Trophoblast cell (in vitro differentiated cells and primary cell): ENCODE measurements around the gene FOXP4.
A peak's percentile ranks its signal among the peaks of the same experiment; 100 is the strongest.

Source experiments
- DNase-seq, 2 donors: peaks; one replicate each; pipeline ENCODE4 v3.0.0-alpha.2; 2016
- H2AFZ ChIP-seq: 2 replicates; pipeline ENCODE4 v1.6.1; 2013; ENCODE audit warnings: low read length, moderate library complexity, mild to moderate bottlenecking; ENCODE audit not compliant: insufficient read depth, poor library complexity
- H2AK5ac ChIP-seq: 2 replicates; pipeline ENCODE4 v1.6.1; 2013; ENCODE audit warnings: mild to moderate bottlenecking, low read length
- H2BK120ac ChIP-seq: 2 replicates; pipeline ENCODE4 v1.6.1; 2013; ENCODE audit warnings: low read length, mild to moderate bottlenecking, moderate library complexity; ENCODE audit not compliant: insufficient read depth, poor library complexity
- H2BK12ac ChIP-seq: 2 replicates; pipeline ENCODE4 v1.6.1; 2013; ENCODE audit warnings: mild to moderate bottlenecking, low read length, moderate library complexity
- H2BK5ac ChIP-seq: 2 replicates; pipeline ENCODE4 v1.6.1; 2013; ENCODE audit warnings: low read length, low read depth, moderate library complexity, mild to moderate bottlenecking; ENCODE audit not compliant: poor library complexity
- H3K14ac ChIP-seq: 2 replicates; pipeline ENCODE4 v1.6.1; 2013; ENCODE audit warnings: mild to moderate bottlenecking, low read length
- H3K18ac ChIP-seq: 2 replicates; pipeline ENCODE4 v1.6.1; 2013; ENCODE audit warnings: mild to moderate bottlenecking, low read length
- H3K23ac ChIP-seq: 2 replicates; pipeline ENCODE4 v1.6.1; 2013; ENCODE audit warnings: low read length
- H3K27ac ChIP-seq: 2 replicates; pipeline ENCODE4 v1.5.1; 2013; ENCODE audit warnings: low read depth, mild to moderate bottlenecking, inconsistent platforms, low read length, moderate library complexity
- H3K27me3 ChIP-seq: 2 replicates; pipeline ENCODE4 v1.6.1; 2013; ENCODE audit warnings: inconsistent platforms, mild to moderate bottlenecking, low read length, moderate library complexity; ENCODE audit not compliant: insufficient read depth
- H3K36me3 ChIP-seq, 2 experiments: 1 replicate in 1 of 2; 2 replicates in 1 of 2; pipeline ENCODE4 v1.6.1; 2013; ENCODE audit warnings: low read length in 2 of 2, mild to moderate bottlenecking in 2 of 2, moderate library complexity in 1 of 2; ENCODE audit not compliant: insufficient read depth in 2 of 2, control insufficient read depth in 1 of 2
- H3K4ac ChIP-seq: 2 replicates; pipeline ENCODE4 v1.6.1; 2013; ENCODE audit warnings: low read depth, mild to moderate bottlenecking, low read length, moderate library complexity
- H3K4me1 ChIP-seq, 2 experiments: 1 replicate in 1 of 2; 2 replicates in 1 of 2; pipeline ENCODE4 v1.6.1; 2013; ENCODE audit warnings: low read length in 2 of 2, mild to moderate bottlenecking in 2 of 2, moderate library complexity in 1 of 2; ENCODE audit not compliant: insufficient read depth in 2 of 2, control insufficient read depth in 1 of 2
- H3K4me2 ChIP-seq: 2 replicates; pipeline ENCODE4 v1.6.1; 2013; ENCODE audit warnings: inconsistent platforms, mild to moderate bottlenecking, low read length, moderate library complexity
- H3K4me3 ChIP-seq: 2 replicates; pipeline ENCODE4 v1.5.1; 2013; ENCODE audit warnings: mild to moderate bottlenecking, low read depth, low read length, inconsistent platforms
- H3K79me1 ChIP-seq: one replicate; pipeline ENCODE4 v1.6.1; 2013; ENCODE audit warnings: low read length
- H3K79me2 ChIP-seq: 2 replicates; pipeline ENCODE4 v1.6.1; 2013; ENCODE audit warnings: low read length, mild to moderate bottlenecking; ENCODE audit not compliant: control insufficient read depth, insufficient read depth, poor library complexity
- H3K9ac ChIP-seq: 2 replicates; pipeline ENCODE4 v1.6.1; 2013; ENCODE audit warnings: mild to moderate bottlenecking, low read length
- H3K9me3 ChIP-seq: 2 replicates; pipeline ENCODE4 v1.6.1; 2013; ENCODE audit warnings: low read depth, mild to moderate bottlenecking, control low read depth, inconsistent platforms, low read length; ENCODE audit not compliant: insufficient read depth
- H4K12ac ChIP-seq: 2 replicates; pipeline ENCODE4 v1.6.1; 2013; ENCODE audit warnings: low read depth, mild to moderate bottlenecking, low read length, moderate library complexity
- H4K8ac ChIP-seq: 2 replicates; pipeline ENCODE4 v1.6.1; 2013; ENCODE audit warnings: low read depth, mild to moderate bottlenecking, low read length, moderate library complexity
- H4K91ac ChIP-seq: one replicate; pipeline ENCODE4 v1.6.1; 2013; ENCODE audit warnings: low read depth, mild to moderate bottlenecking, low read length, moderate library complexity
- WGBS: extraction: QIAGEN DNeasy Blood & Tissue Kit; methylation state at CpG from one replicate; pipeline ENCODE4 v1.1.7; 2013; ENCODE audit warnings: missing lambda C conversion rate; ENCODE audit not compliant: insufficient read length, insufficient coverage; ENCODE audit errors: extremely low coverage; 5-methylcytosine and 5-hydroxymethylcytosine counted together

Gene FOXP4

GRCh38 chr6:41607036-41607435, 60.9 kb downstream of the FOXP4 start:
- H2AK5ac ChIP-seq, result no peak overlapping the region
- no peak overlapping the region for H3K4ac ChIP-seq
- no peak overlapping the region for H3K4me2 ChIP-seq
- peaks cover 3 to 7% of the 10 kb centered on the region in 2 experiments for H3K4me1 ChIP-seq
- DNase-seq, result no peak
- no peak overlapping the region for H3K9ac ChIP-seq
- no peaks in the 10 kb centered on the region for H3K27me3 ChIP-seq
- no peak overlapping the region for H3K4me3 ChIP-seq
- no peak overlapping the region for H2BK12ac ChIP-seq
- no peak overlapping the region for H3K18ac ChIP-seq
- H3K79me1 ChIP-seq, result no peaks in the 10 kb centered on the region
- H3K9me3 ChIP-seq, result no peaks in the 10 kb centered on the region
- no peak overlapping the region for H2BK5ac ChIP-seq
- no peak overlapping the region for H2AFZ ChIP-seq
- H3K79me2 ChIP-seq, result no peaks in the 10 kb centered on the region
- no peak overlapping the region for H3K27ac ChIP-seq
- no peak overlapping the region for H4K12ac ChIP-seq
- H2BK120ac ChIP-seq, result no peak overlapping the region
- no peak overlapping the region for H3K23ac ChIP-seq
- H4K8ac ChIP-seq, result no peak overlapping the region
- WGBS, result no CpG with 5 or more reads among the region's 5 CpGs
- H3K36me3 ChIP-seq, result no peaks in the 10 kb centered on the region
- H3K14ac ChIP-seq, result no peak overlapping the region
- H4K91ac ChIP-seq, result no peak overlapping the region

- no peak overlapping the region for H3K23ac ChIP-seq
- no peak overlapping the region for H3K18ac ChIP-seq
- DNase-seq, result no peak
Observed at GRCh38 chr6:41607736-41608135, 61.6 kb downstream of the FOXP4 start.

GRCh38 chr6:41608443-41609151, 62.4 kb downstream of the FOXP4 start:
- Histone ChIP-seq H4K12ac (no peak overlapping the region), H3K14ac (no peak overlapping the region), H2BK5ac (no peak overlapping the region), H3K36me3 (no peaks in the 10 kb centered on the region), H2AFZ (no peak overlapping the region), H3K27me3 (no peaks in the 10 kb centered on the region), H3K9me3 (peaks cover 2% of the 10 kb centered on the region), H3K9ac (no peak overlapping the region), H3K23ac (no peak overlapping the region), H3K27ac (no peak overlapping the region), H2AK5ac (no peak overlapping the region), H4K91ac (no peak overlapping the region), H3K4me2 (no peak overlapping the region), H3K4me3 (no peak overlapping the region), H3K4ac (no peak overlapping the region), H3K79me1 (no peaks in the 10 kb centered on the region), H2BK12ac (peak overlapping the region; percentile 21), H4K8ac (no peak overlapping the region), H3K4me1 (peaks cover 3 to 7% of the 10 kb centered on the region in 2 experiments), H3K79me2 (no peaks in the 10 kb centered on the region), H2BK120ac (no peak overlapping the region), H3K18ac (no peak overlapping the region)
- no peak for DNase-seq
- WGBS, result no CpG with 5 or more reads among the region's 11 CpGs

More at GRCh38 chr6:41607736-41608135, 61.6 kb downstream of the FOXP4 start:
- Histone ChIP-seq H4K8ac (no peak overlapping the region), H3K36me3 (no peaks in the 10 kb centered on the region), H2BK12ac (no peak overlapping the region), H3K4me3 (no peak overlapping the region), H2AFZ (no peak overlapping the region), H3K79me1 (no peaks in the 10 kb centered on the region), H2BK120ac (no peak overlapping the region), H3K4me2 (no peak overlapping the region), H3K9ac (no peak overlapping the region), H3K4ac (no peak overlapping the region), H2AK5ac (peak overlapping the region; percentile 3), H4K91ac (no peak overlapping the region), H3K79me2 (no peaks in the 10 kb centered on the region), H3K27ac (no peak overlapping the region), H2BK5ac (no peak overlapping the region), H4K12ac (no peak overlapping the region), H3K4me1 (peaks cover 3 to 7% of the 10 kb centered on the region in 2 experiments), H3K14ac (no peak overlapping the region), H3K27me3 (no peaks in the 10 kb centered on the region), H3K9me3 (peaks cover 2% of the 10 kb centered on the region)
- WGBS, result no CpG with 5 or more reads among the region's 9 CpGs

- no peak overlapping the region for H3K27ac ChIP-seq
- no peak overlapping the region for H2AFZ ChIP-seq
- H4K8ac ChIP-seq, result no peak overlapping the region
- no peak overlapping the region for H2BK12ac ChIP-seq
- H3K4ac ChIP-seq, result no peak overlapping the region
- H3K79me2 ChIP-seq, result no peaks in the 10 kb centered on the region
- no peaks in the 10 kb centered on the region for H3K79me1 ChIP-seq
- peaks cover 13 to 14% of the 10 kb centered on the region in 2 experiments for H3K4me1 ChIP-seq
- DNase-seq, result peak in 1 of 2 donors; percentile 29
- H2BK5ac ChIP-seq, result no peak overlapping the region
- H3K23ac ChIP-seq, result no peak overlapping the region
- H4K91ac ChIP-seq, result no peak overlapping the region
- no peak overlapping the region for H3K4me2 ChIP-seq
- peaks cover 9% of the 10 kb centered on the region for H3K9me3 ChIP-seq
- no CpG with 5 or more reads among the region's 2 CpGs for WGBS
- H3K9ac ChIP-seq, result no peak overlapping the region
- H3K36me3 ChIP-seq, result no peaks in the 10 kb centered on the region
- H2BK120ac ChIP-seq, result no peak overlapping the region
- H4K12ac ChIP-seq, result no peak overlapping the region
- H3K27me3 ChIP-seq, result no peaks in the 10 kb centered on the region
- H2AK5ac ChIP-seq, result no peak overlapping the region
- H3K4me3 ChIP-seq, result no peak overlapping the region
- H3K18ac ChIP-seq, result no peak overlapping the region
- H3K14ac ChIP-seq, result no peak overlapping the region
Observed at GRCh38 chr6:41614715-41615114, 68.5 kb downstream of the FOXP4 start.
